Caco-2 (cell line): ENCODE results near the gene LRRC74A. TPM values are rescaled to one million over a fixed set of nuclear protein-coding genes. Genes with fewer than 3 reads are reported as not detected.

Source experiments
- BruUV-seq: library from RNA; stranded (reverse); fragments of 400-500 nt; replicated peaks from 2 replicates; lab custom pipeline; 2021; lab: Mats Ljungman, UMichigan
- CTCF ChIA-PET: fragments of 300-600 bp; sonication (Branson Sonifier 250); formaldehyde crosslinking; loops from one replicate; lab custom pipeline; 2022; ENCODE audit warnings: antibody characterized with exemption; lab: Charles Lee
- POLR2A ChIA-PET: fragments of 300-600 bp; sonication (Branson Sonifier 250); formaldehyde crosslinking; loops from one replicate; lab custom pipeline; 2022; ENCODE audit warnings: antibody characterized with exemption; lab: Charles Lee
- DNase-seq, 2 experiments: peaks; one replicate each; pipeline versions ENCODE4 v3.0.0 to v3.0.0-alpha.2; 2020 to 2022
- H3K27me3 ChIP-seq: replicated peaks from 2 replicates; pipeline ENCODE4 v1.6.0; 2011; ENCODE audit warnings: low read length; ENCODE audit not compliant: control insufficient read depth, insufficient read depth
- H3K36me3 ChIP-seq: 2 replicates; pipeline ENCODE4 v1.5.1; 2011; ENCODE audit warnings: low read length; ENCODE audit not compliant: control insufficient read depth, insufficient read depth
- H3K4me1 ChIP-seq: fragments of 250-450 bp; sonication (Bioruptor Pico); 2 replicates; pipeline ENCODE4 v1.5.1; 2020; ENCODE audit warnings: mild to moderate bottlenecking
- H3K4me3 ChIP-seq: 2 replicates; pipeline ENCODE4 v1.5.1; 2011; ENCODE audit warnings: low read depth, mild to moderate bottlenecking, control low read depth, low read length
- H3K9me3 ChIP-seq: fragments of 250-450 bp; sonication (Bioruptor Pico); 2 replicates; pipeline ENCODE4 v1.5.1; 2020; ENCODE audit warnings: mild to moderate bottlenecking, moderate library complexity
- H3K27ac Mint-ChIP-seq: one replicate; pipeline ENCODE4 v1.8.0; 2022; ENCODE audit warnings: mixed read lengths; ENCODE audit not compliant: unreplicated experiment
- H3K27me3 Mint-ChIP-seq: one replicate; pipeline ENCODE4 v1.8.0; 2022; ENCODE audit warnings: mixed read lengths; ENCODE audit not compliant: insufficient read depth, unreplicated experiment
- H3K36me3 Mint-ChIP-seq: one replicate; pipeline ENCODE4 v1.8.0; 2022; ENCODE audit warnings: mild to moderate bottlenecking, mixed read lengths; ENCODE audit not compliant: insufficient read depth, unreplicated experiment
- H3K4me1 Mint-ChIP-seq: one replicate; pipeline ENCODE4 v1.8.0; 2022; ENCODE audit warnings: low read depth, mixed read lengths; ENCODE audit not compliant: unreplicated experiment
- H3K4me3 Mint-ChIP-seq: one replicate; pipeline ENCODE4 v1.8.0; 2022; ENCODE audit warnings: mild to moderate bottlenecking, moderate library complexity, mixed read lengths; ENCODE audit not compliant: unreplicated experiment
- H3K9me3 Mint-ChIP-seq: one replicate; pipeline ENCODE4 v1.8.0; 2022; ENCODE audit warnings: mixed read lengths; ENCODE audit not compliant: unreplicated experiment
- intact Hi-C: fragments of 100-400 bp; cut with micrococcal nuclease; formaldehyde crosslinking; loops from one replicate; pipeline ENCODE4 v1.10.0; 2022; ENCODE audit not compliant: unreplicated experiment
- total RNA-seq: library from RNA; stranded (reverse); gene quantifications from 2 replicates; pipeline ENCODE4 v1.2.3, GENCODE V29; 2022
- TF ChIP-seq, protein P1 (sequence below), 2 experiments: fragments of 200-600 bp in 1 of 2; IDR thresholded peaks; 1 replicate in 1 of 2; 2 replicates in 1 of 2; pipeline versions ENCODE4 v1.5.1 to v1.8.0; 2011 to 2022; ENCODE audit warnings: antibody characterized with exemption in 1 of 2, control low read depth in 1 of 2, inconsistent platforms in 1 of 2, low read depth in 1 of 2, low read length in 1 of 2, mild to moderate bottlenecking in 1 of 2, moderate library complexity in 1 of 2; ENCODE audit not compliant: insufficient read depth in 1 of 2, severe bottlenecking in 1 of 2, unreplicated experiment in 1 of 2

The LRRC74A gene
- total RNA-seq, 1 experiment from 2014 or later: not detected

DNA sequence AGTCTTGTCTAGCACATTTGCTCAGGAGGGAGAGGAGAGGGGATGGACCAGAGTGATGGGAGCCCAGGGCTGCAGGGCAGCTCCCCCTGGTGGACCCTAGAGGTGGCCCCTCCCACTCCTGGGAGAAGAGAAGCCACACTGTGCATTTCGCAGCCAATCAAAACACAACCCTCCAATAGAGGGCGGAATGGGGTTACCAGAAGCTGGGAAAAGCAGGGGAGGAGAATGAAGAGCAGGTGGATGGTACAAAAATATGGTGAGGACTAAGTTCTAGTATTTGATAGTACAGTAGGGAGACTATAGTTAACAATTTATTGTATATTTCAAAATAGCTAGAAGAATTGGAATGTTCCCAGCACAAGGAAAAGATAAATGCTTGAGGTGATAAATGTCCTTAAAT, 41.3 kb upstream of the LRRC74A start:
- peaks cover 7% of the 10 kb centered on the region for H3K36me3 Mint-ChIP-seq
- no peak overlapping the region for H3K27ac Mint-ChIP-seq
- H3K9me3 Mint-ChIP-seq: no peaks in the 10 kb centered on the region
- TF ChIP-seq, protein P1, sequence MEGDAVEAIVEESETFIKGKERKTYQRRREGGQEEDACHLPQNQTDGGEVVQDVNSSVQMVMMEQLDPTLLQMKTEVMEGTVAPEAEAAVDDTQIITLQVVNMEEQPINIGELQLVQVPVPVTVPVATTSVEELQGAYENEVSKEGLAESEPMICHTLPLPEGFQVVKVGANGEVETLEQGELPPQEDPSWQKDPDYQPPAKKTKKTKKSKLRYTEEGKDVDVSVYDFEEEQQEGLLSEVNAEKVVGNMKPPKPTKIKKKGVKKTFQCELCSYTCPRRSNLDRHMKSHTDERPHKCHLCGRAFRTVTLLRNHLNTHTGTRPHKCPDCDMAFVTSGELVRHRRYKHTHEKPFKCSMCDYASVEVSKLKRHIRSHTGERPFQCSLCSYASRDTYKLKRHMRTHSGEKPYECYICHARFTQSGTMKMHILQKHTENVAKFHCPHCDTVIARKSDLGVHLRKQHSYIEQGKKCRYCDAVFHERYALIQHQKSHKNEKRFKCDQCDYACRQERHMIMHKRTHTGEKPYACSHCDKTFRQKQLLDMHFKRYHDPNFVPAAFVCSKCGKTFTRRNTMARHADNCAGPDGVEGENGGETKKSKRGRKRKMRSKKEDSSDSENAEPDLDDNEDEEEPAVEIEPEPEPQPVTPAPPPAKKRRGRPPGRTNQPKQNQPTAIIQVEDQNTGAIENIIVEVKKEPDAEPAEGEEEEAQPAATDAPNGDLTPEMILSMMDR (IDR thresholded peaks at IDR 0.05; ENCODE audit: insufficient read depth in 1 of 2, low read depth in 1 of 2, low read length in 1 of 2, severe bottlenecking in 1 of 2, unreplicated experiment in 1 of 2): peak; percentile 84 to 95
- DNase-seq: peak; percentile 81 to 88
- H3K9me3 ChIP-seq: no peaks in the 10 kb centered on the region
- H3K4me1 Mint-ChIP-seq: no peaks in the 10 kb centered on the region
- H3K4me1 ChIP-seq: no peaks in the 10 kb centered on the region
- CTCF ChIA-PET: interaction anchor here (0.6 to 1.8 kb wide), 12 partner anchors 10 to 683 kb away, joined by 3 to 21 read pairs (median 5); partner anchors contain the start of gene ANGEL1
- POLR2A ChIA-PET: interaction anchor here (0.6 to 0.7 kb wide), 2 partner anchors 28 to 160 kb away, joined by 3 to 4 read pairs; partner anchors contain the start of gene ANGEL1
- no peaks in the 10 kb centered on the region for H3K27me3 ChIP-seq
- BruUV-seq: no TSS peak
- no peak overlapping the region for H3K4me3 ChIP-seq
- no peaks in the 10 kb centered on the region for H3K27me3 Mint-ChIP-seq
- intact Hi-C loops: loop anchor here (1.0 kb wide), 1 partner anchor 75 kb away; no protein-coding TSS in a partner anchor
- H3K4me3 Mint-ChIP-seq: no peak overlapping the region
- no peaks in the 10 kb centered on the region for H3K36me3 ChIP-seq

DNA sequence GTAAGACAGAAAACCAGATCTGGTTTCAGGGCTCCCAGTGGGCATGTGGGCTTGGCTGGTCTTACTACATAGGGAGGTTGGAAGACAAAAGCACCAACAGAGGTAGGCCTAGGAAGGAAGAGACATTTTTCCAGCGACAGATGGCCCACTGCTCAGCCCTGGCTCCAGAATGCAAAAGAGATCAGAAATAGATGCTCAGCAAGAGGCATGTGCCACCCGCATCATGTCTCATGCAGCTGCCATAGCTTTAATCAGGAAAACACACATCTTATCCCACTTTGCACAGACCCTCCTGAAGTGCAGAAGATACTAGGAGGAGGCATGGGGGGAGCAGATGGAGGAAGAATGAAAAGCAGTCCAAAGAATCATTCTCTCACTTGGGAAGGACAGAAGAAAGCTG, 39.6 kb upstream of the LRRC74A start:
- TF ChIP-seq, protein P1 (IDR thresholded peaks at IDR 0.05; ENCODE audit: insufficient read depth in 1 of 2, low read depth in 1 of 2, low read length in 1 of 2, severe bottlenecking in 1 of 2, unreplicated experiment in 1 of 2): no peak
- no peaks in the 10 kb centered on the region for H3K9me3 ChIP-seq
- H3K36me3 ChIP-seq: no peaks in the 10 kb centered on the region
- POLR2A ChIA-PET: no interaction called here
- no peak overlapping the region for H3K4me3 Mint-ChIP-seq
- BruUV-seq: no TSS peak
- H3K4me3 ChIP-seq: no peak overlapping the region
- intact Hi-C loops: no loop called here
- DNase-seq: no peak
- no peaks in the 10 kb centered on the region for H3K27me3 Mint-ChIP-seq
- no peaks in the 10 kb centered on the region for H3K4me1 Mint-ChIP-seq
- no peak overlapping the region for H3K27ac Mint-ChIP-seq
- no peaks in the 10 kb centered on the region for H3K27me3 ChIP-seq
- peaks cover 7% of the 10 kb centered on the region for H3K36me3 Mint-ChIP-seq
- no peaks in the 10 kb centered on the region for H3K4me1 ChIP-seq
- no peaks in the 10 kb centered on the region for H3K9me3 Mint-ChIP-seq
- CTCF ChIA-PET: no interaction called here

DNA sequence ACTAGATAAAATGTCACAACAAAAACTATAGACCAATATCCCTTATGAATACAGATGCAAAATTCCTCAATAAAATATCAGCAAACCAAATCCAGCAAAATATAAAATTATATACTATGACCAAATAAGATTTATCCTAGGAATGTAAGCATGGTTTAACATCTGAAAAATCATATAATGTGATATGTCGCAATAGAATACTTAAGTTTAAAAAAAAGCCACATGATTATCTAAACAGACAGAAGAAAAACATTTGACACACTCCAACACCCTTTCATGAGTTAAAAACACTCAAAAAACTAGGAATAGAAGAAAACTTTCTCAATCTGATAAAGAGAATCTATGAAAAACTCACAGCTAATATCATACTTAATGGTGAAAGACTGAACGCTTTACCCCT, 33.8 kb upstream of the LRRC74A start:
- no peaks in the 10 kb centered on the region for H3K9me3 Mint-ChIP-seq
- H3K4me3 Mint-ChIP-seq: no peak overlapping the region
- no peak overlapping the region for H3K27ac Mint-ChIP-seq
- H3K4me1 Mint-ChIP-seq: no peaks in the 10 kb centered on the region
- Histone ChIP-seq H3K4me3 (no peak overlapping the region), H3K4me1 (no peaks in the 10 kb centered on the region), H3K36me3 (no peaks in the 10 kb centered on the region), H3K27me3 (no peaks in the 10 kb centered on the region), H3K9me3 (no peaks in the 10 kb centered on the region)
- intact Hi-C loops: no loop called here
- H3K36me3 Mint-ChIP-seq: no peaks in the 10 kb centered on the region
- CTCF ChIA-PET: no interaction called here
- TF ChIP-seq, protein P1 (IDR thresholded peaks at IDR 0.05; ENCODE audit: insufficient read depth in 1 of 2, low read depth in 1 of 2, low read length in 1 of 2, severe bottlenecking in 1 of 2, unreplicated experiment in 1 of 2): no peak
- POLR2A ChIA-PET: no interaction called here
- H3K27me3 Mint-ChIP-seq: no peaks in the 10 kb centered on the region
- no peak for DNase-seq
- BruUV-seq: no TSS peak
